Mesothelial cell of epicardium (in vitro differentiated cells): ENCODE results near the gene SLC47A1. TPM values are rescaled to one million over a fixed set of nuclear protein-coding genes. Genes with fewer than 3 reads are reported as not detected.
"Not testable (repeated sequence)": the region's sequence is repeated elsewhere in the genome, so short reads cannot be mapped to it uniquely, and the experiment has no call there.

Experiments used
- DNase-seq, 2 experiments: peaks; one replicate each; pipeline ENCODE4 v3.0.0; 2021; ENCODE audit warnings: low spot score in 2 of 2; ENCODE audit not compliant: unreplicated experiment in 2 of 2
- H3K27ac Mint-ChIP-seq: 2 replicates; pipeline ENCODE4 v1.8.0; 2021; ENCODE audit warnings: mixed read lengths
- H3K27me3 Mint-ChIP-seq: 2 replicates; pipeline ENCODE4 v1.8.0; 2021; ENCODE audit warnings: low read depth, mixed read lengths
- H3K36me3 Mint-ChIP-seq: 2 replicates; pipeline ENCODE4 v1.8.0; 2021; ENCODE audit warnings: mixed read lengths
- H3K4me1 Mint-ChIP-seq: 2 replicates; pipeline ENCODE4 v1.8.0; 2021; ENCODE audit warnings: mixed read lengths
- H3K4me3 Mint-ChIP-seq: 2 replicates; pipeline ENCODE4 v1.8.0; 2021; ENCODE audit warnings: mild to moderate bottlenecking, moderate library complexity, mixed read lengths
- H3K9me3 Mint-ChIP-seq: 2 replicates; pipeline ENCODE4 v1.8.0; 2021; ENCODE audit warnings: mixed read lengths
- CTCF ChIP-seq: fragments of 200-600 bp; sonication (generic); IDR thresholded peaks from one replicate; pipeline ENCODE4 v1.5.0; 2021; ENCODE audit warnings: antibody characterized with exemption; ENCODE audit not compliant: unreplicated experiment
- total RNA-seq: library from RNA; stranded (reverse); gene quantifications from 3 replicates; pipeline ENCODE4 v1.2.1, GENCODE V29; 2021

SLC47A1 gene
- total RNA-seq, 1 donor from 2014 or later, result 9.2 TPM

- Mint-ChIP-seq H3K27ac (no peak overlapping the region), H3K4me1 (peaks cover 4% of the 10 kb centered on the region), H3K9me3 (no peaks in the 10 kb centered on the region), H3K27me3 (peaks cover 26% of the 10 kb centered on the region), H3K4me3 (peak overlapping the region; percentile 59), H3K36me3 (no peaks in the 10 kb centered on the region)
- TF ChIP-seq CTCF, result no peak
- DNase-seq, result no peak
Observed at GRCh38 chr17:19579192-19579761, 45.6 kb downstream of the SLC47A1 start.

GRCh38 chr17:19579867-19580565 lies 46.4 kb downstream of the SLC47A1 start:
- Mint-ChIP-seq H3K9me3 (no peaks in the 10 kb centered on the region), H3K36me3 (no peaks in the 10 kb centered on the region), H3K4me1 (peaks cover 4% of the 10 kb centered on the region), H3K27me3 (peaks cover 26% of the 10 kb centered on the region), H3K27ac (peak overlapping the region; percentile 30), H3K4me3 (peak overlapping the region; percentile 74)
- no peak for TF ChIP-seq CTCF
- no peak for DNase-seq

GRCh38 chr17:19580566-19580920 lies 46.9 kb downstream of the SLC47A1 start:
- DNase-seq, H3K36me3 Mint-ChIP-seq, H3K27ac Mint-ChIP-seq, H3K9me3 Mint-ChIP-seq, H3K4me1 Mint-ChIP-seq: not testable (repeated sequence)
- Mint-ChIP-seq H3K4me3 (peak overlapping the region; percentile 74), H3K27me3 (peaks cover 26% of the 10 kb centered on the region)

GRCh38 chr17:19582152-19582551 lies 48.5 kb downstream of the SLC47A1 start:
- not testable (repeated sequence) for H3K27ac Mint-ChIP-seq, DNase-seq

GRCh38 chr17:19583871-19584270 lies 50.2 kb downstream of the SLC47A1 start:
- Mint-ChIP-seq H3K27ac (no peak overlapping the region), H3K9me3 (no peaks in the 10 kb centered on the region), H3K4me1 (peaks cover 4% of the 10 kb centered on the region), H3K36me3 (no peaks in the 10 kb centered on the region), H3K4me3 (no peak overlapping the region), H3K27me3 (peaks cover 23% of the 10 kb centered on the region)
- TF ChIP-seq CTCF, result no peak
- DNase-seq, result no peak

More at GRCh38 chr17:19582152-19582551, 48.5 kb downstream of the SLC47A1 start:
- H3K27me3 Mint-ChIP-seq, result peaks cover 26% of the 10 kb centered on the region
- H3K4me3 Mint-ChIP-seq, H3K4me1 Mint-ChIP-seq, H3K36me3 Mint-ChIP-seq, H3K9me3 Mint-ChIP-seq: not testable (repeated sequence)

GRCh38 chr17:19590451-19590850 lies 56.8 kb downstream of the SLC47A1 start:
- H3K36me3 Mint-ChIP-seq, result no peaks in the 10 kb centered on the region
- H3K4me1 Mint-ChIP-seq, result no peaks in the 10 kb centered on the region
- no peak for TF ChIP-seq CTCF
- H3K27me3 Mint-ChIP-seq, result peaks cover 3% of the 10 kb centered on the region
- no peaks in the 10 kb centered on the region for H3K9me3 Mint-ChIP-seq
- no peak for DNase-seq
- no peak overlapping the region for H3K27ac Mint-ChIP-seq
- H3K4me3 Mint-ChIP-seq, result no peak overlapping the region
